GM21423 (cell line): ENCODE data around the gene WDR7.

ENCODE experiments used
- ATAC-seq: cut with Tn5 transposase; IDR thresholded peaks from one replicate; pipeline ENCODE4 v1.9.1; 2021; ENCODE audit warnings: mild to moderate bottlenecking, moderate library complexity; ENCODE audit not compliant: unreplicated experiment

WDR7 gene

DNA sequence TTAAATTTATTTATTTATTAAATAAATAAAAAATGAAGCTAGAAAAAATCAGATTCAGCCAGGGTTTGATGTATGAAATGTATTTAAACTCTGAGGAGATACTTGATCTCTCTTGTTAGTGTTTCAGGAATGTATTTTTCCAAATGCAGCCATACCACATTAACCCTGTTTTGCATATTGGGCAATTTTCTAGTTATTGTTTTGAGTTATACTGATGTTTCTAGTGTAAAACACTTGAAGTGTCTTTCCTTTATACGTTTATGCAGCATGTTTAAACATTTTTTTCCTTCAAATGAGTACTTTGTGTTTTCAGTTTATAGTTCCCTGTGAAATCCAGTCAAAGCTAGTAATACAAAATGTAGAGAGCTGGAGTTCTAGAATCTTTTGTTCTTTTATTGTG, 69.9 kb downstream of the WDR7 start:
- ATAC-seq: no peak

DNA sequence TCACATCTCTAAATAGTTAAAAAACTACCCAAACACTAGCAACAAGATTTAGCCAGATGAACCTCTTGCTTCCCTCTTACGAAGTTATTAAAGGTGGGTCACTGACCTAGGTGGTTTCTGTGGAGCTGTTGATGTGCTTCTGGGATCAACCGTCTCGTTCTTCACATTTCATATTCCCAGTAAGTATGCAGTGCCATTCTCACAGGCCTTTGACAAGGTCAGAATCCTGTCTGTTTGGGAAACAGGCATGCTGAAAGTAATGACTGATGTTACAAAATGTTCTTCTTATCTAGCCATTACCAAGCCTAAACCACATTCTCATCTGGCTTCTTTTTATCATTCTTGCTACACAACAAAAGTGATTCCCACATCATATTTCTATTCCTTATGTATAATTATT, 70.3 kb downstream of the WDR7 start:
- no peak for ATAC-seq

DNA sequence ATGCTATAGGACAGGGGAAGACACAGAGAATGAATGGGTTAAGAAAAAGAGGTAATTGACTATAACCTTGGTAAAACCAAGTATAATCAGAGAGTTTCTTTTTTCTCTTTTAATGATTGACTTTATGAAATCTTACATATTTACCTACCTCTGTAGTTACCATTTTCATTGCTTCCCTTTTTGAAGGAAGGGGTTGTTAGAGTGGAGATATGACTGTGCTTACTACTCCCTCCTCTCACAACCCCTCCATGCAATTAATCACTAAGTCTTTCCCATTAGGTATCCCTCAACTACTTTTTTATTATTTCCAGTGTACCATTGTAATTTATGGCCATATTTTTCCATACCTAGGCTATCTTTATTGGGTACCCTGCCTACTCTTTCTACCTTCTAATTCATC, 71.4 kb downstream of the WDR7 start:
- ATAC-seq: no peak

DNA sequence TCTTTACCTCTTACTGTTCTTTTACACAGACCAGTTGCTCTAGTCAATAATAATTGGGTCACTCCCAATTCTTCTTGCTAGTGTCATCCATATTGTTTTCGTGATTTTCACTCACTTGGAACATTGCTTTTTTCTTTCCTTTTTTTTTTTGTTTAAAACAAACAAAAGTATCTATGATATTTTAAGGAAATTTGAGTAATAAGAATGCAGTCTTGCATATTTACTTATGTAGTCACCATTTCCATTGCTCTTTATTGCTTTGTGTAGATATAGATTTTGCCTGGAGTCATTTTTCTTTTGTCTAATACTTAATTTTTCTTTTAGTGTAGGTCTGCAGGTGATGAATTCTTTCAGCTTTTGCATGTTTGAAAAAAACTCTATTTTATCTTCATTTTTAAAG, 71.9 kb downstream of the WDR7 start:
- ATAC-seq: no peak

DNA sequence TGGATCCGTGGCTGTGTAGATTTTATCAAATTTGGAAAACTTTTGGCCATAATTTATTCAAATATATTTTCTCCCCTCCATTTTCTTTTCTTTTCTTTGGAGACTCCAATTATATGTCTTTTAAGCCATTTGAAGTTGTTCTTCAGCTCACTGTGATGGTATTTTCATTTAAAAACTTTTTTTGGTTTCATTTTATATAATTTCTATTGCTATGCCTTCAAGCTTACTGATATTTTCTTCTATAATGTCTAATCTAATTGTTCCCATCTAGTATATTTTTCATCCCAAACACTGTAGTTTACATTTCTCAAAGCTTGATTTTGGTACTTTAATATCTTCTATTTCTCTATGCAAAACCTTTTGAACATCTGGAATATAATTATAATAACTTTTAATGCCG, 72.5 kb downstream of the WDR7 start:
- no peak for ATAC-seq

DNA sequence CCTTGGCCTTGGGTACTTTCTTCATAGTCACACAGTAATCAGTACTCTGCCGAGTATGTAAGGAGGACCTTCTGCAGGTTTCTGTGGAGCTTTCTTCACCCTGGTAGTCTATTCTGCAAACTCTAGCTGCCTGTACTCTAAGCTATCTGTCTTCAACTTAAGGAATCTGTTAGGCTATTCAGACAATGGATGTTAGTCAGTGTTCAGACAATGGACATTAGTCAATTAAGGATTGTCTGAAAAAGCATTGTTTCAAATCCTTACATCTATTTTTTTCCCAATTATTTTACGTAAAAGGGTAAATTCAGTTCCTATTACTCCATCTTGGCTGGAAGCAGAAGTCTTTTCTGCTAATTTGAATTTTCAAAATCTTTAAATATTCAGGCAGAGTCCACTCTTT, 75.7 kb downstream of the WDR7 start:
- no peak for ATAC-seq

DNA sequence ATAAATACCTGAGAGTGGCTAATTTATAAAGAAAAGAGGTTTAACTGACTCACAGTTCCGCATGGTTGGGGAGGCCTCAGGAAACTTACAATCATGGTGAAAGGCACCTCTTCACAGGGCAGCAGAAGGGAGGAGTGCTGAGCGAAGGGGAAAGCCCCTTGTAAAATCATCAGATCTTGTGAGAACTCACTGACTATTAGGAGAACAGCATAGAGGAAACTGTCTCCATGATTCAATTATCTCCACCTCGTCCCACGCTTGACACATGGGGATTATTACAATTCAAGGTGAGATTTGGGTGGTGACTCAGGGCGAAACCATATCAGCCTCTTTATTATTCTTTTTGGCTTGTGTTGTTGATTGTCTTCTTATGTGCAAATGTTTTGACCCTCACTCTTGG, 76.2 kb downstream of the WDR7 start:
- no peak for ATAC-seq

DNA sequence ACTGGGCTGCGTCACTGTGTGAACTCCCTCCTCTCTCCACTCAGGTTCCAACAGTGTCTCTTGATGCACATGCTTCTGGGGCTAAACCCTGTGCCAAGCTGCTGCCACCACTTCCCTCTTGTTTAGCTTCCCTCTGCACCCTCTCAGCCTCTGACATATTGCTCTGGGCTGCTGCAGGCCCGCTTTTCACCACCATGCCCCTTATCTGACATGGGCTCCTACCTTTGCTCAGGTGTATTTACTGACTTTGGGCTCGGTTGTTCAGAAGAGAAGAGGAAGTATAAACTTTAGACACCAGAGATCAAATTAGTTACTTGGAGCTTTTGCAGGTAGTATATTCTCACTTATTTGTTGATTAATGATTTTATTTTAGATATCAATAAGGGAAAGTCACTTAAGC, 77.6 kb downstream of the WDR7 start:
- ATAC-seq: no peak

DNA sequence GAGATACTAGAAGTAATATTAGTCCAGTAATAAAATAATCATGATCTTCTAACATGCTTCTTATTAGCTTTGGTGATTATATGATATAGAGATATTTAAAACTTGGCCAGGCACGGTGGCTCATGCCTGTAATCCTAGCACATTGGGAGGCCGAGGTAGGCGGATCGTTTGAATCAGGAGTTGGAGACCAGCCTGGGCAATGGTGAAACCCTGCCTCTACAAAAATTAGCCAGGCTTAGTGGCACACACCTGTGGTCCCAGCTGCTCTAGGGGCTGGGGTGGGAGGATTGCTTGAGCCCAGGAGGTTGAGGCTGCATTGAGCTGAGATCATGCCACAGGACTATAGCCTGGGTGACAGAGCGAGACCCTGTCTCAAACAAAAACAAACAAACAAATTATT, 87.0 kb downstream of the WDR7 start:
- no peak for ATAC-seq

DNA sequence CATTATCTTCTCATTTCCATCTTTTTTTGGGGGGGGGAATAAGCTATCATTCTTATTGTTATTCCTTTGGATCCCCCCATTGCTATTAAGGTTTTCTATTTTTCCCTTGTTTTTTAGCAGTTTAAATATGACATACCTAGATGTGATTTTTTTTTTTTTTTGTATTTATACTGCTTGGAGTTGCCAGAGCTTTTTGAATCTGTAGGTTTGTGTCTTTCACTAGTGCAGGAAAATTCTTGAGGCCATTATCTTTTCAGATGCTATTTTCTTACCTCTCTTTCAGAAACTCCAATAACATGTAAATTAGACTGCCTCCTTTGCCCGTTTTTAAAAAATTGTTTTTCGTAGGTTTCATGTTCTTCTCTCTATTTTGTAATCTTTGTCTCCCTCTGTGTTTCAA, 88.6 kb downstream of the WDR7 start:
- no peak for ATAC-seq

DNA sequence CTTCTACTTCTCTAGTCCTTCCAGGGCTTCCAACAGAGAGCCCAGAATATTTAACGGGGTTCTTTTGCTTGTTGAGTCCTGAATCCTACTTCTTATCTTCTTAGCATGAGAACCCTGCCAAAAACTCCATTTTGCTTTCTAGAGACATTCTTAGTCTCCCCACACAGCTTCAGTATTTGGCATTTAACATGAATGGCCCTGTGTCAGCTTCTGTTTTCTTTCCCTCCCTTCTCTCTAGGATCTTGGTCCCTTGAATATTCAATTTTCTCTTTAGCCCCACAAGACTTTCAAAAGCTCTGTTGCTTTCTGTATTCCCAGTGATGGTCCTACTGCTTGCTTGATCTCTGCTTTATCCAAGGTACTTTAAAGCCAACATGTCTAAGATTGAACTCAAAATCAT, 89.5 kb downstream of the WDR7 start:
- no peak for ATAC-seq

DNA sequence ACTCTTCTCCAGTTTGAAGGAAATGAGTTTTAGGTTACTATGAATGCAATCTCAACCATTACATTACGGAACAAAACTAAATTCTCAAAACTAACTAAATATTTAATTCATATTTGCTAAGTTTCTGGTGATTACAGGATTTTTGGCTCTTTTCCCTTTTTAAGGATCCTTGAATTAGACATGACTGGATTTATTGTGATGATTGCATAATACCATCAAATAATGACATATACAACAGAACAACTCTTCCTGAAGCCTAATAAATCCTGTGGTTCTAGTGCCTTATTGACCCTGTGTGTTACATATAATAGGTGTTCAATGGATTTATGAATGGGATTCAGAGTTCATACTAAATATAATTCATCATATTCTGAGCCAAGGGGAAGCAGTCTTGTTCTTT, 90.5 kb downstream of the WDR7 start:
- no peak for ATAC-seq

DNA sequence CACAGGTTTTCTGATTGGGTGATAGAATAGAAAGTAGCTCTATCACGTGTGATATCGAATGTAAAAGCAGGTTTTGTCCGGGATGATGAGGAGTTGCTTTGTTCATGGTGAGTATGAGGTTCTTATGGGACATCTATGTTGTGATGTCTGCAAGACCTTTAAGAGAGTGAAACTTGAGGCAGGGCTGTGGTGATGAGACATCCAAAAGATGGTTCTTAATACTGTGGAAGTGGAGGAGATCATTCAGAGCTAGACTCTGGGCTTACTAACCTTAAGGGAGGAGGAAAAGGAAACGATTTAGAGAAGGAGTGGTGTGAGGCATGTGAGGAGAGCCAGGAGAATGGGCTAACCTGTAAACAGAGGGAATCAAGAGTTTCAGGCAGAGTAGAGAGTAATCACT, 92.0 kb downstream of the WDR7 start:
- no peak for ATAC-seq

DNA sequence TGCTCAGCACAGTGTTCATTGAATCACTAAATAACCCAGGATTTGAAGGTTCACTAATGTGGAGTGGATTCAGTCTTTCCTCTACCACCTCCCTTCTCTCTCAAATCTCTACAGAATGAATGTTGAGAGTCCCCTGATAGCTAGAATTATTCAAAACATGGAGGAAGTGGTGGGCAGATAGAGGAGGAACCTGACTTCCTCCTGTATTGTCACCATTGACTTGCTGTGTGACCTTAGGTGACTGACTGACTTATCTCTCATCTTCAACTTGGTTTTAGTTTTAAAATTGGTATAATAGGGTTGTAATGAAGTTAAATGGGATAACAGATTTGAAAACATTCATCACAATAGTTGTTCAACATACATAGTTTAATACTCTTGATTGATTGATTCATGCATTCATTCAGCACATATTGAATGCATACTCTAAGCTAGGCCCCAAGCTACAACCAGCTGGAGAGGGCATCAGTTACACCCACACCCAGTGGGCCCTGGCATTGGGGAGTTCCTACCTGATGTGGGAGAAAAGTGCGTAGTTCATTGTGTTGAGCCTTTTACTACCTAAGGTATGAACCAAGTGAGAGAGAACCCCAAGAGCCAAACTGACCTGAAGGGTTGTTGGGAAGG, 96.0 kb downstream of the WDR7 start:
- no peak for ATAC-seq

DNA sequence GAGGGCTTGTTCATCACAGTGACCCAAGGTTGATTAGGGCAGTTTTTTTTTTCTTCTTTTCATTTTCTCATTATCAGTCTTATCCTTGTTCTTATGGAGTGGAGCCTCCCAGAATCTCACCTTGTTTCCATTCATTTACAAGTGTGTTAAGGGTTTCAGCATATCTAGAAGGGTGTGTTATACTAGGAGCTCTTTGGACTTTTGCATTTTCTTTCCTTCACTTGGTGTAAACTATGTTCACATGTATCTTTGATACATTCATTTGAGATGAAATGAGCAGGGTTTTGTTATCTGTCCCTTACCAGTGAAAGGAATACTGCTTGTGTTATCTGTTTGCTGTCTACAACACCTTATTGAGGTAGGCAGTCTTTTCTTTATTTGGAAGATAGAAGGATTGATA, 96.7 kb downstream of the WDR7 start:
- no peak for ATAC-seq

DNA sequence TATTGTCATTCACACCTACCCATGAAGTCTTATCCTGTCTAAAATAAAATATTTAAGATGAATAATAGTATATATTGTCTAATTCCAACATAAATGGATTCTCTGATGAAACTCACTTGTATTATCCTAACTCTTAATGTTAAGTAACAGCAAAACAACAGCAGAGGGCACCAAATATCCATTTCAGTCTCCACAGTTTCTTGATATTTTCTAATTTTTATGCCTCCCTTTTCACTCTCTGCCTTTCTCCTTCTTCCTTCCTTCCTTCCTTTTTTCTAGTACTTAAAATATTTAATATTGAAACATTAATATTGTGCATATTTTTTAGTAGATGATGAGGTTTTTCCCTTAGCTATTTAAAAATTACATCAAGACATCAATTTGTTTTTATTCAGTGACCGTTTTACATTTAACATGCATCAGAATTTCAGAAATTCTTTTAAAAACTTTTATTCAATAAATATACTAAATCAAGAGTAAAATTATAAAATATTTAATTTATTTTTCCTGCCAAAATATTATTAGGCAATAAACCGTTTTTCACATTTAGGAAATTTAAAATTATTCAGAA, 97.6 kb downstream of the WDR7 start:
- no peak for ATAC-seq

DNA sequence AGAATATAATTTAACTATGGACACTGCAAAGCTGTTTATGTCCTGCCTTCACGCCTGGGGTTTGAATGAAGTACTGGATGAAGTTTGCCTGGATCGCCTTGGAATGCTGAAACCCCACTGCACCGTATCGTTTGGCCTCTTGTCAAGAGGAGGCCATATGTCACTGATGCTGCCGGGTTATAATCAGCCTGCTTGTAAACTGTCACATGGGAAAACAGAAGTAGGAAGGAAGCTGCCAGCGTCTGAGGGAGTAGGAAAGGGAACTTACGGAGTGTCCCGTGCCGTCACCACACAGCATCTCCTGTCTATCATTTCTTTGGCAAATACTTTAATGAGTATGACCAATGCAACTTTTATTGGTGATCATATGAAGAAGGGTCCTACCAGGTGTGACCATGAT, 105.8 kb downstream of the WDR7 start:
- no peak for ATAC-seq

DNA sequence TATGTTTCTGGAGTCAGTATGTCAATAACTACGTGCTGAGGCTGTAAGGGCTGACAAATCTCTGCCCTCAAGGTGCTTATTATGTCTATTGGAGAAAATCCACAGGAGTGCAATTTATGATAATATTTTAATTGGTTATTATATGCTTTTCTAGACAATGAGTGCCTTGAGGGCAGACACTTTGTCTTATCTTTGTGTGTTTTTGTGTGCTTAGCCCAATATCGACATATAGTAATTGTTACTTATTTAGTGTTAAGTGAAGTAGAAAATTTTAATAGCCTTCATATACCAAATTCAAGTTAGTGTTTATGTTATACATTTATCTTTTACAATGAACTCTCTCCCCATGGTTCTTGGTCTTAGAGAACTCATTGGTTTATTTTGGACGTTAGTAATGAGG, 118.9 kb downstream of the WDR7 start:
- no peak for ATAC-seq

DNA sequence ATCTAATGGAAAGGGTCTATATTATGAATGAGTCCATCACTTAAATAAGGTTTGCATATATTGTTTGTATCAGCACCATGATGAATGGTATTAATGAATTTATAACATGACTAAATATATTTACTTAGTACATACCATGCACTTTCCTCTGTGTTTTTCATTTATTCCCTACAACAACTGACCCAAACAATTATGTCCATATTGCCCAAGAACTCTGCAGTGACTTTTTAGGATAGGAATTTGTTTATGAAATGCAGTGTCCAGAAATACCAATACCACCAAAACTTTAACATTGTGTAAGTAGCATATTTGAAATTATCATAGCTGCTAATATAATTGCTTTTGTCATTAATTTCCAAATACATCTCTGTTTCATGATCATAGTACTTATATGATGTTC, 119.7 kb downstream of the WDR7 start:
- ATAC-seq: no peak

DNA sequence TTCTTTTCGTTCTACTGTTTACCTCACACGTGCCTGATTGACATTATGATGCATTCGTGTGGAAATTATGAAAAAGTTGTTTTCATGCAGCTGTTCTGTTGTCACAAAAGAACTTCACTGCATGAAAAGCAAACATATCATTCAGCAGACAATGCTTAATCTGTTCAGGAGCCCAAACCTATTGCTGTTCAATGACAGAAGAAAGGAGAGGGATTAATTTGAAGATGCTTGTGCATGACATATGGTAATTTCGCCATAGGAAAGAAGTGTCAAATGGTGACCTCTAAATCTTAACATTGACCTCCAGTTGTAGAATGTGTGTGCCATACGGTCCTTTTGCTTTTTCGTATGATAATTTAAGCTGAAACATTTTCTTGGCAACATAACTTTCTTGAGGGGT, 124.5 kb downstream of the WDR7 start:
- ATAC-seq: no peak

DNA sequence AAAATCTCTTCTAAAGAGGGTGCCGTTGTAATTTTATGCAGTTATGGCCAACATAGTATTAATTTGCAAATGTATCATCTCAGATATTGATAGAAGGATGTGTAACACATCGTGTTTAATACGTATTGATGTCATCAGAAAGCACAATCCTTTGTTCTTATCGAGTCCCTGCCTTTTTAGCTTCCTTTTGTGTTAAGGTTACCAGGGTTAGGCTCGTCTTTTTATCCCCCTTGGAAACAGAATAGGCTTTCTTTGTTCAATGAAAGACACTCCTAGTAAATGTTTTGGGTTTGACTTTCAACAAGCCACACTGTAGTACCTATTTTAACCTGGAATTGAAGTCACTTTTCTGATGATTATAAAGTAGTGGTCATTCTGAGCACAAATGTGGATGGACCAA, 136.2 kb downstream of the WDR7 start:
- ATAC-seq: no peak

DNA sequence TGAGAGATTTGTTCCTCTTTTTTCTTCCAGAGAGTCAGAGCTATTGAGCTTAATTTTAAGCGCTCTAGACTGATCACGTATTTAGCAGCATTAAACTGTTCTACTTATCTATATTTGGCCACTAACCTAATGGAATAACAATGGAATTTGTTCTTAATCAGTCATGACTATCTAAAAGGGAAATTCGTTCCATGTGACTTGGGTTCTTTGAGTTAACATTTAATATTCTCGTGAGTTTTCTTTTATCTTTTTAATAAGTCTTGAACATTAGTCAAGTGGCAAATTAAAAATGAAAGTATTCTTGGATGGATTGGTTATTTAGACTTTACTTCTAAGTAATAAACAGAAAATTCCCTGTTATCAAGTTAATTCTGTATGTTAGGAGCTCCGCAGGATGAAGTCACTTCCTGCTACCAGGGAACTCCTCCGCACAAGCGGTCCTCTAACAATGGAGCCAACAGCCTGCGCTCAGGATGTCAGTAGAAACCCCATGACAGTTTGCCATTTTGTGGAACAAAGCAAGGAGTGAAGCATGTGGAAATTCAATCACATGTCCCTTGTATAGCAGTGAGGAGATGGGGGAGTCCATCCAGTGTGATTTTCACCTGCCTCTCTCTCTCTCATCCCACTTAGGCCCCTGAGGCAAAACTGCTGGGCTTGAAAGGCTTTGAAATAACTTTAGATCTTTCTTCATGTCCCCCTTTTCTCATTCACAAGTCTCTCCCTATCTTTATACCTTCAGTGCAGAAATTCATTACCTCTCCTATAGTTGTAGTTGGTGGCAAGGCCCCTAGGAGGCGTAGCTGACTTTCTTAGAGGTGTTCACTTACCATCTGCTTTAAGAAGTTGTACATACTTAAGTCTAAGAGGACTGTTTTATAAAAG, 138.1 kb downstream of the WDR7 start:
- no peak for ATAC-seq

DNA sequence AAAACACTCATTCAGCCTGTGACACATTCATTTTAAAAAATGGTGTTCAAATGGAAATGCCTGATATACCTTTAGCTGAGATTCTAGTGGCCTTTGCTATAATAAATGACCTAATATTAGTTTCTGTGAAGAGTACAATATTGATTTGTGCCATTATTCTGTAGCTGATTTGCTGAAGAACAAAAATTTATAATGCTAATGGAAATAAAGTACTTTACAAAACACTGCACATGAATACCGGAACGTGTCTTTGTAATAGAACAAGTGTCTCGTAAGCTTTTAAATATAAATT, 138.7 kb downstream of the WDR7 start:
- ATAC-seq: no peak
